ENCODE data around the gene CEP112. TPM values are rescaled to one million over a fixed set of nuclear protein-coding genes. Genes with fewer than 3 reads are reported as not detected.

The CEP112 gene
- total and polyA plus RNA-seq, 2 of the 4 experiments (the other 2 are of a cell fraction): 2.5 to 5.6 TPM

DNA sequence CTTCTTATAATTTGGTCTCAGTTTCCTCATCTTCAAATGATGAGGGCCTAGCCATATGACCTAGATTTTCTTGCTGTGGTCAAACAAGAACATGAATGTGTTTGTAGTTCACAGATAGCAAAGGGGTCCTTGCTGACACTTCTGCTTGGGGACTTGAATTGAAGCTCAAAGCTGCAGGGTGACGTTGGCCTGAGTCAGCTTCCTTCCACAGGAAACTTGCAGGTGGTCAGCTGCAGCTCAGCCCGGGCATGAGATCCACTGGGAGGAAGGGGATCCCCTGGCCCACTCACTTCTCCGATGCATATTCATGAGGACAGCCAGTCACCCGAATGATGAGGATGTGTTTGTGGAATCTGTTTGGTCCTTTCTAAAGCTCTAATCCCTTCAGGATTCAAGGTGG, 587.9 kb downstream of the CEP112 start:
- Histone ChIP-seq H3K9me3 (ENCODE audit: control insufficient read depth, insufficient read depth, low read length) (no peaks in the 10 kb centered on the region), H2AFZ (replicated peaks; ENCODE audit: low read length, poor library complexity) (no peak overlapping the region), H4K91ac (ENCODE audit: insufficient read depth, low read depth, low read length) (no peak overlapping the region), H2BK15ac (ENCODE audit: low read depth, low read length) (no peak overlapping the region), H3K36me3 (ENCODE audit: control insufficient read depth, insufficient read depth, low read length) (no peaks in the 10 kb centered on the region), H3K23ac (ENCODE audit: low read depth, low read length) (no peak overlapping the region), H3K4me2 (ENCODE audit: low read depth, low read length) (no peak overlapping the region), H3K18ac (ENCODE audit: low read depth, low read length) (no peak overlapping the region), H4K5ac (ENCODE audit: low read depth, low read length) (no peak overlapping the region), H3K79me1 (ENCODE audit: low read depth in 1 of 2, low read length in 2 of 2) (no peaks in the 10 kb centered on the region), H3K4me1 (ENCODE audit: control insufficient read depth, insufficient read depth, low read length) (no peaks in the 10 kb centered on the region), H4K8ac (ENCODE audit: low read depth in 2 of 2, low read length in 2 of 2) (no peak overlapping the region), H3K14ac (replicated peaks; ENCODE audit: low read depth, low read length) (no peak overlapping the region), H3K4ac (ENCODE audit: low read depth, low read length) (no peak overlapping the region), H3K27me3 (ENCODE audit: control insufficient read depth, insufficient read depth, low read length) (peaks cover 15% of the 10 kb centered on the region), H3K9me1 (ENCODE audit: insufficient read depth, low read length) (no peaks in the 10 kb centered on the region), H2BK20ac (ENCODE audit: low read depth, low read length) (no peak overlapping the region), H3K27ac (ENCODE audit: insufficient read depth, low read length) (no peak overlapping the region), H2BK5ac (ENCODE audit: low read depth, low read length, poor library complexity, severe bottlenecking) (no peak overlapping the region), H3K56ac (ENCODE audit: extremely low read depth, insufficient read depth, low read length) (no peak overlapping the region), H2BK120ac (ENCODE audit: low read depth, low read length) (no peak overlapping the region), H3K9ac (ENCODE audit: low read depth, low read length) (no peak overlapping the region), H3K4me3 (ENCODE audit: insufficient read depth, low read depth, low read length) (no peak overlapping the region), H2AK9ac (replicated peaks; ENCODE audit: low read depth, low read length, poor library complexity) (no peak overlapping the region), H4K20me1 (ENCODE audit: insufficient read depth, low read length) (no peaks in the 10 kb centered on the region), H2AK5ac (ENCODE audit: low read depth, low read length) (no peak overlapping the region)
- peak; percentile 9 for DNase-seq
- ChIA-PET CTCF (no interaction called here), POLR2A (ENCODE audit: unreplicated experiment) (no interaction called here)
- ATAC-seq (ENCODE audit: low read depth): no peak
- TF ChIP-seq CHD1 (IDR thresholded peaks at IDR 0.05; ENCODE audit: low read depth, low read length) (no peak), NFE2L2 (IDR thresholded peaks at IDR 0.05; ENCODE audit: low read depth, low read length) (no peak)
- intact Hi-C loops (cut with micrococcal nuclease): no loop called here
- WGBS, 2 experiments (ENCODE audit: extremely low coverage in 2 of 2, insufficient read length in 1 of 2): 60% methylated on average over 1 of the region's 4 CpGs; no CpG with 5 or more reads in 1 of the 2 experiments
- in situ Hi-C loops (cut with MboI; ENCODE audit: low sequenced_read_pairs): no loop called here
- dilution Hi-C loops (cut with HindIII; ENCODE audit: low sequenced_read_pairs, unreplicated experiment): no loop called here
- no TSS peak for BruUV-seq (replicated peaks)

Measured in IMR-90 (cell line).